Endothelial cell of umbilical vein (primary cell): ENCODE measurements around the gene NDUFAF8. TPM values are rescaled to one million over a fixed set of nuclear protein-coding genes. Genes with fewer than 3 reads are reported as not detected.

Experiments used
- BruUV-seq: library from RNA; stranded (reverse); fragments of 400-500 nt; replicated peaks from 2 replicates; lab custom pipeline; 2021; lab: Mats Ljungman, UMichigan
- CTCF ChIA-PET: fragments of 300-600, 350-600 bp; sonication (Branson Sonifier 250); formaldehyde crosslinking; loops from one replicate; lab custom pipeline; 2021; ENCODE audit warnings: antibody characterized with exemption, inconsistent platforms; lab: Charles Lee
- POLR2A ChIA-PET: fragments of 300-600, 350-600 bp; sonication (Branson Sonifier 250); formaldehyde crosslinking; loops from one replicate; lab custom pipeline; 2021; ENCODE audit warnings: antibody characterized with exemption, inconsistent platforms; lab: Charles Lee
- DNase-seq: peaks from one replicate; pipeline ENCODE4 v3.0.0-alpha.2; 2011; ENCODE audit warnings: low read depth, low spot score
- FAIRE-seq: peaks from 2 replicates; lab custom pipeline; 2011; peaks lifted over from hg19 to GRCh38; lab: Jason Lieb, UNC
- H2AFZ ChIP-seq: 2 replicates; pipeline ENCODE4 v1.6.0; 2012; ENCODE audit warnings: low read depth, low read length, control low read depth, inconsistent platforms
- H3K27ac ChIP-seq: 2 replicates; pipeline ENCODE4 v1.5.1; 2011; ENCODE audit warnings: low read depth, mild to moderate bottlenecking, control low read depth, low read length, moderate library complexity; ENCODE audit not compliant: insufficient read depth
- H3K27me3 ChIP-seq, 2 experiments: 2 replicates each; pipeline versions ENCODE4 v1.6.0 to v1.6.1; 2011; ENCODE audit warnings: low read length in 2 of 2, mixed read lengths in 1 of 2; ENCODE audit not compliant: control insufficient read depth in 2 of 2, insufficient read depth in 2 of 2
- H3K36me3 ChIP-seq, 2 experiments: 2 replicates in 1 of 2; 3 replicates in 1 of 2; pipeline ENCODE4 v1.5.1; 2011; ENCODE audit warnings: low read length in 2 of 2, mild to moderate bottlenecking in 1 of 2, moderate library complexity in 1 of 2; ENCODE audit not compliant: control insufficient read depth in 2 of 2, insufficient read depth in 2 of 2; ENCODE audit errors: extremely low read depth in 1 of 2
- H3K4me1 ChIP-seq: 3 replicates; pipeline ENCODE4 v1.5.1; 2011; ENCODE audit warnings: mild to moderate bottlenecking, low read length; ENCODE audit not compliant: control insufficient read depth, insufficient read depth; ENCODE audit errors: extremely low read depth
- H3K4me2 ChIP-seq: 2 replicates; pipeline ENCODE4 v1.6.1; 2011; ENCODE audit warnings: low read length, control low read depth, mixed read lengths; ENCODE audit not compliant: insufficient read depth
- H3K4me3 ChIP-seq, 3 experiments: fragments of 200-600 bp in 1 of 3; sonication (generic), shearing (Covaris generic) in 1 of 3; replicated peaks in 1 of 3; 2 replicates each; pipeline ENCODE4 v1.5.1; 2011 to 2016; ENCODE audit warnings: control low read depth in 3 of 3, low read length in 3 of 3, mild to moderate bottlenecking in 2 of 3, inconsistent platforms in 1 of 3, low read depth in 1 of 3, moderate library complexity in 1 of 3; ENCODE audit not compliant: insufficient read depth in 1 of 3
- H3K79me2 ChIP-seq: 2 replicates; pipeline ENCODE4 v1.6.0; 2012; ENCODE audit warnings: low read length, inconsistent platforms; ENCODE audit not compliant: control insufficient read depth, insufficient read depth
- H3K9ac ChIP-seq: replicated peaks from 2 replicates; pipeline ENCODE3; 2011; ENCODE audit warnings: low read length, control low read depth; ENCODE audit not compliant: insufficient read depth; ENCODE audit errors: extremely low read depth
- H3K9me1 ChIP-seq: replicated peaks from 3 replicates; pipeline ENCODE4 v1.6.0; 2011; ENCODE audit warnings: mild to moderate bottlenecking, low read length; ENCODE audit not compliant: control insufficient read depth, insufficient read depth; ENCODE audit errors: extremely low read depth
- H3K9me3 ChIP-seq: replicated peaks from 2 replicates; pipeline ENCODE4 v1.5.1; 2012; ENCODE audit warnings: low read length, inconsistent platforms; ENCODE audit not compliant: control insufficient read depth, insufficient read depth
- H4K20me1 ChIP-seq: replicated peaks from 2 replicates; pipeline ENCODE3; 2011; ENCODE audit warnings: mild to moderate bottlenecking, low read length; ENCODE audit not compliant: control insufficient read depth, insufficient read depth; ENCODE audit errors: extremely low read depth
- CTCF ChIP-seq, 2 donors: IDR thresholded peaks; 1 replicate in 1 of 2; 2 replicates in 1 of 2; pipeline ENCODE4 v1.5.1; 2011; ENCODE audit warnings: low read length in 2 of 2, mild to moderate bottlenecking in 2 of 2, moderate library complexity in 2 of 2, control low read depth in 1 of 2, inconsistent platforms in 1 of 2, low read depth in 1 of 2; ENCODE audit not compliant: insufficient read depth in 1 of 2; ENCODE audit errors: extremely low read depth in 1 of 2
- EZH2 ChIP-seq: IDR thresholded peaks from 2 replicates; pipeline ENCODE4 v1.6.1; 2012; ENCODE audit warnings: borderline replicate concordance, low read depth, mild to moderate bottlenecking, moderate library complexity, low read length, inconsistent platforms; ENCODE audit not compliant: severe bottlenecking
- FOS ChIP-seq: IDR thresholded peaks from 2 replicates; pipeline ENCODE4 v1.6.1; 2011; ENCODE audit warnings: mild to moderate bottlenecking, low read length, moderate library complexity, borderline replicate concordance; ENCODE audit not compliant: insufficient read depth
- GATA2 ChIP-seq: IDR thresholded peaks from 2 replicates; pipeline ENCODE4 v1.7.0; 2011; ENCODE audit warnings: low read depth, mild to moderate bottlenecking, moderate library complexity, mixed read lengths, low read length; ENCODE audit not compliant: insufficient read length, insufficient read depth
- JUN ChIP-seq: IDR thresholded peaks from 2 replicates; pipeline ENCODE4 v1.6.1; 2011; ENCODE audit warnings: borderline replicate concordance, low read depth; ENCODE audit not compliant: insufficient read length, insufficient read depth
- MYC ChIP-seq: IDR thresholded peaks from one replicate; pipeline ENCODE4 v1.6.1; 2011; ENCODE audit warnings: mild to moderate bottlenecking, low read depth, low read length
- POLR2A ChIP-seq: IDR thresholded peaks from 2 replicates; pipeline ENCODE4 v1.6.1; 2012; ENCODE audit warnings: low read depth, mild to moderate bottlenecking, control low read depth, low read length
- POLR2AphosphoS5 ChIP-seq: IDR thresholded peaks from 2 replicates; pipeline ENCODE4 v1.6.1; 2012; ENCODE audit warnings: low read depth, mild to moderate bottlenecking, control low read depth, low read length, moderate library complexity; ENCODE audit not compliant: insufficient read depth
- dilution Hi-C: fragments of 300-500 bp; cut with MboI; formaldehyde crosslinking; loops from one replicate; pipeline ENCODE4 v1.15.0; 2019; ENCODE audit warnings: low sequenced_read_pairs; ENCODE audit not compliant: extremely low pct_ligation_motif_present
- intact Hi-C: fragments of 100-400 bp; cut with micrococcal nuclease; formaldehyde crosslinking; loops from one replicate; pipeline ENCODE4 v1.10.0; 2022
- polyA plus RNA-seq, 4 experiments: library from polyadenylated mRNA; depleted of rRNA in 3 of 4; stranded (reverse) in 3 of 4; unstranded in 1 of 4; fragments of >200 nt; gene quantifications; 2 replicates each; pipeline versions ENCODE4 v1.2.1 to v1.2.3, GENCODE V29; 2011 to 2012; ENCODE audit warnings: missing spikeins in 1 of 4
- total RNA-seq: library from RNA; stranded (reverse); gene quantifications from 2 replicates; pipeline ENCODE4 v1.2.3, GENCODE V29; 2021
- TF ChIP-seq, protein P1 (sequence below): IDR thresholded peaks from 2 replicates; pipeline ENCODE4 v1.6.1; 2011; ENCODE audit not compliant: insufficient read depth, insufficient read length

The NDUFAF8 gene
- total and polyA plus RNA-seq, 2 donors (not counting 3 experiments of a cell fraction or from before 2014, with no cell fraction given) = 61.5 to 83.9 TPM

DNA sequence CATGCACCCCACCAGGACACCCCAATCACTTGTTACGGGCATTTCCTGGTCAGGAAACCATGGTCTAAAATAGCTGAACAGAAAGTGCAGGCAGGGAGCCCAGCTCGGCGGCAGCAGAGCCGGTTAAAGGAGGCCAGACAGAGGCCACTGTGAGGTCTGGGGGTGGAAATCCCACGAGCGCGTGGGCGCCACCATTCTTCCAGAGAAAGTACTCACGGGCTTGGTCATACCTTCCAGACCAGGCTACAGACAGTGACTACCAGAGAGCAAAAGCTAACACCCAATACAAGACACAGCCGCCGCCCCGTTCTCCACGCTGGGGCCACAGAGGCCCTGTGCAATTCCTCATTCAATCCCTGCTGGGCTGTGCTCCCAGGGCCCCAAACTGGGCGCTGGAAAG lies 28.2 kb upstream of the NDUFAF8 start:
- Histone ChIP-seq H3K9me3 (no peaks in the 10 kb centered on the region), H3K9me1 (no peaks in the 10 kb centered on the region), H4K20me1 (no peaks in the 10 kb centered on the region), H3K79me2 (no peaks in the 10 kb centered on the region), H3K36me3 (peaks cover 0 to 4% of the 10 kb centered on the region in 2 experiments), H3K27me3 (no peaks in the 10 kb centered on the region), H3K9ac (no peak overlapping the region), H2AFZ (no peak overlapping the region), H3K4me3 (no peak overlapping the region), H3K27ac (no peak overlapping the region), H3K4me2 (peak overlapping the region; percentile 21), H3K4me1 (peaks cover 6% of the 10 kb centered on the region)
- FAIRE-seq (no peak), DNase-seq (no peak)
- intact Hi-C loops (no loop called here), dilution Hi-C loops (no loop called here)
- CTCF ChIA-PET = interaction anchor here (1.0 kb wide), 2 partner anchors 10 to 68 kb away, joined by 4 to 5 read pairs; no protein-coding TSS in a partner anchor
- POLR2A ChIA-PET = no interaction called here
- TF ChIP-seq JUN = no peak
- no peak for TF ChIP-seq MYC
- no peak for TF ChIP-seq CTCF (IDR thresholded peaks at IDR 0.05; ENCODE audit: extremely low read depth in 1 of 2, insufficient read depth in 1 of 2, low read depth in 1 of 2, low read length in 2 of 2)
- no peak for TF ChIP-seq POLR2A
- TF ChIP-seq, protein P1, sequence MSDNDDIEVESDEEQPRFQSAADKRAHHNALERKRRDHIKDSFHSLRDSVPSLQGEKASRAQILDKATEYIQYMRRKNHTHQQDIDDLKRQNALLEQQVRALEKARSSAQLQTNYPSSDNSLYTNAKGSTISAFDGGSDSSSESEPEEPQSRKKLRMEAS = no peak
- TF ChIP-seq EZH2 = no peak
- no peak for TF ChIP-seq FOS
- no peak for TF ChIP-seq GATA2
- no peak for TF ChIP-seq POLR2AphosphoS5
- BruUV-seq = no TSS peak
